Fibroblast of peridontal ligament (primary cell): ENCODE data around the gene PEF1.

Experiments used
- DNase-seq: peaks from one replicate; pipeline ENCODE4 v3.0.0-alpha.2; 2010; ENCODE audit errors: extremely low read depth

Gene PEF1

GRCh38 chr1:31628931-31629556, 15.6 kb downstream of the PEF1 start:
- no peak for DNase-seq

- DNase-seq, result no peak
These were observed 16.6 kb downstream of the PEF1 start for GRCh38 chr1:31627930-31628559.

GRCh38 chr1:31627301-31627929, 17.3 kb downstream of the PEF1 start:
- DNase-seq, result no peak

GRCh38 chr1:31626223-31627207, 18.2 kb downstream of the PEF1 start:
- no peak for DNase-seq

GRCh38 chr1:31625561-31626222, 19.0 kb downstream of the PEF1 start:
- peak; percentile 52 for DNase-seq

- no peak for DNase-seq
These were observed 19.8 kb downstream of the PEF1 start for GRCh38 chr1:31624731-31625514.

GRCh38 chr1:31624309-31624708, 20.4 kb downstream of the PEF1 start:
- no peak for DNase-seq

GRCh38 chr1:31623365-31623764, 21.3 kb downstream of the PEF1 start:
- DNase-seq, result no peak

- no peak for DNase-seq
These were observed 22.6 kb downstream of the PEF1 start for GRCh38 chr1:31621847-31622730.

GRCh38 chr1:31621498-31621820, 23.2 kb downstream of the PEF1 start:
- DNase-seq, result no peak

- DNase-seq, result no peak
These were observed 23.8 kb downstream of the PEF1 start for GRCh38 chr1:31620631-31621497.

- DNase-seq, result no peak
These were observed 25.5 kb downstream of the PEF1 start for GRCh38 chr1:31618916-31619846.

- DNase-seq, result no peak
These were observed 26.5 kb downstream of the PEF1 start for GRCh38 chr1:31617916-31618746.

GRCh38 chr1:31617218-31617915, 27.3 kb downstream of the PEF1 start, which contains the start of gene HCRTR1:
TSS of gene HCRTR1 (plus strand) at chr1:31617689. CDS start at chr1:31619193, 1,504 bp downstream.
- no peak for DNase-seq

GRCh38 chr1:31615939-31616338, 28.7 kb downstream of the PEF1 start:
- no peak for DNase-seq

- DNase-seq, result no peak
These were observed 29.3 kb downstream of the PEF1 start for GRCh38 chr1:31615414-31615813.
